BE2C (cell line): ENCODE results near the gene PRR14L.
A peak's percentile ranks its signal among the peaks of the same experiment; 100 is the strongest.
"Not testable (repeated sequence)": the region's sequence is repeated elsewhere in the genome, so short reads cannot be mapped to it uniquely, and the experiment has no call there.

ENCODE experiments used
- DNase-seq: peaks from one replicate; pipeline ENCODE4 v3.0.0-alpha.2; 2020
- H3K27me3 ChIP-seq: fragments of 250-450 bp; sonication (Bioruptor Pico); 2 replicates; pipeline ENCODE4 v1.5.1; 2020; ENCODE audit warnings: mild to moderate bottlenecking
- H3K36me3 ChIP-seq: fragments of 250-450 bp; sonication (Bioruptor Pico); 2 replicates; pipeline ENCODE4 v1.5.1; 2020; ENCODE audit warnings: mild to moderate bottlenecking
- H3K4me1 ChIP-seq: fragments of 250-450 bp; sonication (Bioruptor Pico); 2 replicates; pipeline ENCODE4 v1.5.1; 2020
- H3K4me3 ChIP-seq: 2 replicates; pipeline ENCODE4 v1.5.1; 2011; ENCODE audit warnings: low read depth, low read length
- H3K9me3 ChIP-seq: fragments of 250-450 bp; sonication (Bioruptor Pico); 2 replicates; pipeline ENCODE4 v1.5.1; 2020
- CTCF ChIP-seq: IDR thresholded peaks from 2 replicates; pipeline ENCODE4 v1.5.1; 2012; ENCODE audit warnings: mild to moderate bottlenecking, low read depth, low read length

The PRR14L gene

GRCh38 chr22:31768422-31769059 is 18.6 kb upstream of the PRR14L start:
- no peak for TF ChIP-seq CTCF
- Histone ChIP-seq H3K4me1 (no peaks in the 10 kb centered on the region), H3K36me3 (peaks cover 24% of the 10 kb centered on the region), H3K9me3 (no peaks in the 10 kb centered on the region), H3K27me3 (no peaks in the 10 kb centered on the region), H3K4me3 (no peak overlapping the region)
- DNase-seq: no peak

- H3K36me3 ChIP-seq: peaks cover 27% of the 10 kb centered on the region
- TF ChIP-seq CTCF: no peak
- no peak for DNase-seq
- no peaks in the 10 kb centered on the region for H3K27me3 ChIP-seq
- no peaks in the 10 kb centered on the region for H3K9me3 ChIP-seq
- H3K4me3 ChIP-seq: no peak overlapping the region
- H3K4me1 ChIP-seq: no peaks in the 10 kb centered on the region
Measured at GRCh38 chr22:31764785-31765184, 14.9 kb upstream of the PRR14L start.

- H3K9me3 ChIP-seq, H3K4me1 ChIP-seq, H3K4me3 ChIP-seq, H3K36me3 ChIP-seq, H3K27me3 ChIP-seq, DNase-seq: not testable (repeated sequence)
Measured at GRCh38 chr22:31758860-31759259, 8.9 kb upstream of the PRR14L start.

DNA sequence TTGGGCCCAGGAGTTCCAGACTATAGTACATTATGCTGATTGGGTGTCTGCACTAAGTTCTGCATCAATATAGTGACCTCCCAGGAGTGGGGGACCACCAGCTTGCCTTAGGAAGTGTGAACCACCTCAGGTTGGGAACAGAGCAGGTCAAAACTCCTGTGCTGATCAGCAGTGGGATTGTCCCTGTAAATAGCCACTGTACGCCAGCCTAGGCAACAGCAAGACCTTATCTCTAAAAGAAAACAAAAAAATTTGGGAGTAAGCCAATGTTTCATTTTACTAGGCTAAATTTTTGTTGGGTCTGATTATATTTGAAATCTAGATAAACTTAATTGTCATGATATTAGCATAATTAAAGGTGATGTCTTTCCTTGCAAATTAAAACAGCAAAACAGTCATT is 7.3 kb upstream of the PRR14L start:
- H3K27me3 ChIP-seq: no peaks in the 10 kb centered on the region
- no peak for TF ChIP-seq CTCF
- H3K4me1 ChIP-seq: peaks cover 4% of the 10 kb centered on the region
- H3K9me3 ChIP-seq: no peaks in the 10 kb centered on the region
- DNase-seq: no peak
- peaks cover 8% of the 10 kb centered on the region for H3K36me3 ChIP-seq
- no peak overlapping the region for H3K4me3 ChIP-seq

DNA sequence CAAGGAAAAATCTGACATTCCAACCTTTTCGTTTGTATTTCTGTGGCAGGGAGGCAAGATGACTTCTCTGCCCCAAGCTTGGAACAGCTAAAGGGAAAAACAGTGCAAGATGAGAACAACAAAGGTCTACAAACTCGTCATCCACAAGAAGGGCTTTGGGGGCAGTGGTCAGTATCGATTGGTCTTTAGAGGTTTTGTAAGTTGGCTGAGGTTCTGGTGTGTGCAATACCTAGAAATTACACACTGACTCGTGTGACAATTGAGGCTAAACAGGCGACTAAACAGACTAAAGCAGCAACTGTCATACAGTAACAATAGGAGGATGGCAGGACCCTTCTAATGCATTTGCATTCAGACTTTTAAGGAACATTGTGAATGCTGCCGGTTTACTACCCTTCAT is 4.9 kb upstream of the PRR14L start:
- peaks cover 9% of the 10 kb centered on the region for H3K4me1 ChIP-seq

GRCh38 chr22:31753634-31754501 is 3.9 kb upstream of the PRR14L start, which contains the start of gene DEPDC5:
TSS of gene DEPDC5 (plus strand) at chr22:31754019. CDS start at chr22:31754922, 903 bp downstream.
- Histone ChIP-seq H3K4me3 (peak within 1 kb of the TSS; percentile 86), H3K36me3 (peaks cover 4% of the 10 kb centered on the region; the same call in 1 of the 2 replicates), H3K9me3 (no peaks in the 10 kb centered on the region), H3K27me3 (no peaks in the 10 kb centered on the region), H3K4me1 (peaks cover 9% of the 10 kb centered on the region)
- TF ChIP-seq CTCF: no peak
- peak; percentile 97 for DNase-seq

More for the DNA sequence above, 4.9 kb upstream of the PRR14L start:
- no peaks in the 10 kb centered on the region for H3K9me3 ChIP-seq
- H3K27me3 ChIP-seq: no peaks in the 10 kb centered on the region
- no peak for DNase-seq
- peaks cover 4% of the 10 kb centered on the region; the same call in 1 of the 2 replicates for H3K36me3 ChIP-seq
- H3K4me3 ChIP-seq: peak overlapping the region; percentile 86
- no peak for TF ChIP-seq CTCF
